ENCODE measurements around the gene DROSHA. TPM values are rescaled to one million over a fixed set of nuclear protein-coding genes. Genes with fewer than 3 reads are reported as not detected.
"Not testable (repeated sequence)": the region's sequence is repeated elsewhere in the genome, so short reads cannot be mapped to it uniquely, and the experiment has no call there.

The DROSHA gene
- total and polyA plus RNA-seq, 2 donors = 24.8 to 90.8 TPM

DNA sequence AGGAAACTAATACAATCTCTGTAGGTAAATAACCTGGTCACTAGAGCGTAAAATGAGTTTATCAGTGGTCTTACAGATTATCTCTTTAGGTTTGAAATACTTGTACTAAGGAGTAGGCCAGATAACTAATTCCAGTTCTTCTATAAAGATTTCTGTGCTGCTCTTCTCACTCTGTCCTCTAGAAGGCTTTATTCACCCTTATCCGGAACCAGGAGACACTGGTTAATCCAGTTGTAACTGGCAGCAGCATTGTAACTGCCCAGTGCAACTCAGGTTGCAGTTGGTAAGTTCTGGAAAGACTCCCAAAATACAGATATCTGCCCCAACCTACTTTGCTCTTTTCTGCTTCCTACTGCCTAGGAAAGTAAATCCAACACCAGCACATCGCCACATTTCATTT lies 20.0 kb upstream of the DROSHA start:
- 93% methylated on average over 3 of the region's 3 CpGs for WGBS
- no peak for DNase-seq (ENCODE audit: extremely low spot score)
- H3K36me3 ChIP-seq (ENCODE audit: insufficient read depth) = peaks cover 7% of the 10 kb centered on the region
- no peaks in the 10 kb centered on the region for H3K4me1 ChIP-seq (ENCODE audit: insufficient read depth)
- no peak overlapping the region for H3K27ac ChIP-seq (ENCODE audit: low read depth)
- no peak overlapping the region for H3K4me3 ChIP-seq (ENCODE audit: low read depth, low read length)

DNA sequence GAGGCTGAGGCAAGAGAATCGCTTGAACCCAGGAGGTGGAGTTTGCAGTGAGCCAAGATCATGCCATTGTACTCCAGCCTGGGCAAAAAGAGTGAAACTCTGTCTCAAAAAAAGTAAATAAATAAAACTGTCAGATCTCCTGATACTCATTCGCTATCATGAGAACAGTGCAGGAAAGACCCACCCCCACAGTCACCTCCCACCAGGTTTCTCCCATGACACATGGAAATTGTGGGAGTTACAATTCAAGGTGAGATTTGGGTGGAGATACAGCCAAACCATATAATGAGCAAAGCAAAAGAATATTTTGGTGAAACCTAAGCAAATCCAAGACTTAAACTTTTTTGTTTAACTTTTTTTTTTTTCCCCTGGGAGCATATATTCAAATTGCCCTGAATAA lies 17.2 kb upstream of the DROSHA start:
- H3K36me3 ChIP-seq (ENCODE audit: insufficient read depth) = peaks cover 10% of the 10 kb centered on the region
- WGBS = 96% methylated on average over 2 of the region's 2 CpGs
- H3K4me3 ChIP-seq (ENCODE audit: low read depth, low read length); DNase-seq (ENCODE audit: extremely low spot score); H3K4me1 ChIP-seq (ENCODE audit: insufficient read depth); H3K27ac ChIP-seq (ENCODE audit: low read depth): not testable (repeated sequence)

DNA sequence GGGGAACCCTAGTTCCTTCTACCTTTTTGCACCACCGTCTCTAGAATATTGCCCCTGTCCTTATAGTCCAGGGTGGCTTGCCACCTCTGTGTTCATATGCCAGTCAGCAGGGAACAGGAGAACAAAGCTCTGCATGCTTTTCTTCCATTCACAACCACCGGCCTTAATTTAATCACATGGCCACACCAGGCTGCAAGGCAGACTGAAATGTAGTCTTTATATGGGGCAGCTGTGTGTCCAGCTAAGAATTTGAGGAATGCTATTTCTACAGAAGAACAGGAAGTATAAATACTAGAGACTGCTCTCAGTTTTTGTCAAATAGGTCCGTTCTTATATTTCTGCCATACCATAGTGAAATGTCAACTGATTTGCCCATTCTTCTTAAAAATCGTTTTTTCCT lies 6.0 kb upstream of the DROSHA start:
- Histone ChIP-seq H3K27ac (ENCODE audit: low read depth) (no peak overlapping the region), H3K4me1 (ENCODE audit: insufficient read depth) (no peaks in the 10 kb centered on the region), H3K4me3 (ENCODE audit: low read depth, low read length) (no peak overlapping the region), H3K36me3 (ENCODE audit: insufficient read depth) (peaks cover 4% of the 10 kb centered on the region)
- WGBS = 58% methylated on average over 4 of the region's 4 CpGs
- DNase-seq (ENCODE audit: extremely low spot score) = no peak

DNA sequence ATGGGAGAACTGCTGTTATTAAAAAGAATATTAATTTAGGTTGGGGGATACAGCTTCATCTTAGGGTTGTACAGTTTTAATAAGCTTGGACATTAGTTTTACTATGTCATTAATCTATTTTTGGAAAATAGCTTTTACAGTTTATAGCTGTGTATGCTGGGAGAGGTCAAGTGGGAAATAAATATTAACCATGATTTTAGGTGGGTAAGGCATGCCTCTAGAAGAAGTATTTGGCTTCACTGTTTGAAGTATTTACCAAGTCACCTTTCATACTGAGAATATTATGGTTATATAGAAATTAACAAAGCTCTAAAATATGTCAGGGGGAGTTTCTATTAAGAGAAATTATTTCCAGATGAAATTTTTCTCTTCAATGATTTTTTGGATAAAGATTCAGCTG lies 5.5 kb upstream of the DROSHA start:
- H3K36me3 ChIP-seq (ENCODE audit: insufficient read depth) = peaks cover 4% of the 10 kb centered on the region
- H3K4me3 ChIP-seq (ENCODE audit: low read depth, low read length) = no peak overlapping the region
- DNase-seq (ENCODE audit: extremely low spot score) = no peak

DNA sequence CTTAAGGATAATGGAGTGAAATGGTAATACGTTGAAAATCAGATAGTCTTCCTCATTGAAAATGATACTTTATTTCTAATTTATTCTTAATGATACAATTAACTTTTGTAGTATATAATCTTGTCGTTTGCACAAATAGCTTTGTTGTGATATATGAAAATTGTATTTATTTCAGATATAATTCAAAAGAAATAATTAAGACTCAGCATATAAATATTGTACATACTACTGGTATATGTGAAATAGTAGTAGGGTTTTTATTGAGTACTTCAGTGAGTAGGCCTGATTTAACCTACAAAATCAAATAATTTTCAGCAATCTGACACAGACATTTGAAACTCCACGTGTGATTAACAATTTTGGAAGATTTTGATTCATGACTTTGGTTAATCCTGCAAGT lies 5.0 kb upstream of the DROSHA start:
- Histone ChIP-seq H3K4me3 (ENCODE audit: low read depth, low read length) (no peak overlapping the region), H3K36me3 (ENCODE audit: insufficient read depth) (peaks cover 4% of the 10 kb centered on the region), H3K4me1 (ENCODE audit: insufficient read depth) (no peaks in the 10 kb centered on the region), H3K27ac (ENCODE audit: low read depth) (no peak overlapping the region)
- WGBS = 89% methylated on average over 3 of the region's 3 CpGs
- DNase-seq (ENCODE audit: extremely low spot score) = no peak

More for the DNA sequence above, 5.5 kb upstream of the DROSHA start:
- no peak overlapping the region for H3K27ac ChIP-seq (ENCODE audit: low read depth)
- no peaks in the 10 kb centered on the region for H3K4me1 ChIP-seq (ENCODE audit: insufficient read depth)

DNA sequence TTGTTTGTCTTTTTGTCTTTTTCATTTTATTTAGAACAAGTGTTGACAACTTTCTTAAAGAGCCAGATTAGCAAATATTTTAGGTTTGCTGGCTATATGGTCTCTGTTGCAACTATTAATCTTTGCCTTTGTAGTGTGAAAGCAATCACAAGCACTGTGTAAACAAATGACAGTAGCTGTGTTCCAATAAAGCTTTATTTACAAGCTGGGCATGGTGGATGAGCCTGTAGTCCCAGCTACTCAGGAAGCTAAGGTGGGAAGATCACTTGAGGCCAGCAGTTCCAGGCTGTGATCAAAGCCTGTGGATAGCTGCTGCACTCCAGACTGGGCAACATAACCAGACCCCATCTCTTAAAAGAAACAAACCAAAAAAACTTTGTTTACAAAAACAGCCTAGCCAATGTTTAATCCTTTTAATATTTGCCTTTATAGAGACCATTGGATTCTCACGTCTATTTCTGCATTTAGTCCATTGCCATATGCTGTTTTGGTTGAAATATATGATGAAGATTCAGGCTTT lies 2.7 kb upstream of the DROSHA start:
- no peak overlapping the region for H3K4me3 ChIP-seq (ENCODE audit: low read depth, low read length)
- DNase-seq (ENCODE audit: extremely low spot score) = no peak
- peaks cover under 1% of the 10 kb centered on the region for H3K36me3 ChIP-seq (ENCODE audit: insufficient read depth)
- no peaks in the 10 kb centered on the region for H3K4me1 ChIP-seq (ENCODE audit: insufficient read depth)
- no peak overlapping the region for H3K27ac ChIP-seq (ENCODE audit: low read depth)
- 84% methylated on average over 1 of the region's 1 CpG for WGBS

DNA sequence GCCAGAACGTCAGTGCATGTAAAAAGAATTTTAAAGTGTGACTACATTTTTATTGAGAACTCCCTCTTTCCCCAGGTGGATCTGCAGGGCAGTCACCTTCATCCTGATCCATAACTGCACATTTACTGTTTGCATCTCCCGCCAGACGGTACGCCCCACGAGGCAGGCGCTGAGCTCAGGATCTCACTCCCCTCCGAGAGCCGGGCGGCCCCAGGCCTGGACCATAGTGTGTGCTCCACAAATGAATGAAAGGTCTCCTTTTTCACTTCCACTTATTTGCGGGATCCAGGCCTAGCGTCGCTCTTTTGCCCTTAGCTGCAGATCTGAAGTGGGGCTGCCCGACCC lies 378 bp downstream of the DROSHA start:
- no peaks in the 10 kb centered on the region for H3K4me1 ChIP-seq (ENCODE audit: insufficient read depth)
- H3K27ac ChIP-seq (ENCODE audit: low read depth) = peak overlapping the region; percentile 38
- peak overlapping the region; percentile 61 for H3K4me3 ChIP-seq (ENCODE audit: low read depth, low read length)
- peaks cover 1% of the 10 kb centered on the region for H3K36me3 ChIP-seq (ENCODE audit: insufficient read depth)
- no peak for DNase-seq (ENCODE audit: extremely low spot score)
- under 1% methylated on average over 13 of the region's 13 CpGs for WGBS

DNA sequence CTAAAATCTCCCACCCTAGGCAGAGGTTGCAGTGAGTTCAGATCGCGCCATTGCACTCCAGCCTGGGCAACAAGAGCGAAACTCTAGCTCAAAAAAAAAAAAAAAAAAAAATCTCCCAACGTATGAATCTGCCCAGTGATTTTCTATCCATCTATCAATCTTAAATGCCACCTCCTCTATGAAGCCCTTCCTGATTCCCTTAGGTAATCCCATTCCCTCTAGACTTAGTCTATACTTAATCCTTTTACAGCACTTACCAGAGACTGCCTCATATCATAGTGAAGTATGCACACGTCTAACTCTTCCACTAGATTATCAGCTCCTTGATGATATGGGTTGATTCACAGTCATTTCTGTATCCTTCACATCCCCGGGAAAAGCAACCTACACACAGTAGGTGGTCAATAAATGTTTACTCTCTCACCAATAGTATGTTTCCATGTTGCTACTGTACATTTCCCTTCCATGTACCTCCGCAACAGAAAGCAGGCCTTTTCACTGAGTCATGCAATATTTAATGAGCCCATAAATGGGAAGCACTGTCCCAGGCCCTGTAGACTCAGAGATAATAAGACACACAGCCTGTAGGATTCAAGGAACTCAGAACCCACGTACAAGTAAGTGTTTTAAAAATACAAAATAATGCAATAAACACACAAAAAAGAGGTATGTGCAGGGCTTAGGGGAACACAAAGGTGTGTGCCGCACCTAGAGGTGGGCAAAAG lies 1.2 kb downstream of the DROSHA start:
- H3K4me3 ChIP-seq (ENCODE audit: low read depth, low read length) = peak overlapping the region; percentile 61
- no peak for DNase-seq (ENCODE audit: extremely low spot score)
- WGBS = 80% methylated on average over 9 of the region's 9 CpGs
- no peaks in the 10 kb centered on the region for H3K4me1 ChIP-seq (ENCODE audit: insufficient read depth)
- H3K36me3 ChIP-seq (ENCODE audit: insufficient read depth) = peaks cover 3% of the 10 kb centered on the region
- H3K27ac ChIP-seq (ENCODE audit: low read depth) = no peak overlapping the region

DNA sequence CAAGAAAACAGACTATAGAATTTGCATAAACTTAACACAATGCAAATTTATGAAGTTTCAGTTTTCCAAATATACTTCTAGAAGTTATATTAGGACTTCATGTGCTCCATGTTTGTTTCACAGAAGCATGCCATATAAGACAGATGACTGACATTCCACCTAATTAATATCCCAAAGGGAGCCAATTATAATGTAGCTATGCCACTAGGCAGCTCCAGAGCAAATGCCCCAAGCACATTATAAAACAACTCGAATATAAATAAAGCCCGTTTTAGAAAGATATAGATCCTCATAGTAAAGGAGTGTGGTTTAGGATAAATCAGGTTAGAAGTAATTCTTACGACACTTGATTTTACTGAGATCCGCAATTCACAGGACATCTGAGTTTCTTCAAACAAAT lies 8.9 kb downstream of the DROSHA start:
- no peak for DNase-seq (ENCODE audit: extremely low spot score)
- no peak overlapping the region for H3K27ac ChIP-seq (ENCODE audit: low read depth)
- 96% methylated on average over 4 of the region's 4 CpGs for WGBS
- peaks cover 5% of the 10 kb centered on the region for H3K36me3 ChIP-seq (ENCODE audit: insufficient read depth)
- no peak overlapping the region for H3K4me3 ChIP-seq (ENCODE audit: low read depth, low read length)
- H3K4me1 ChIP-seq (ENCODE audit: insufficient read depth) = no peaks in the 10 kb centered on the region

DNA sequence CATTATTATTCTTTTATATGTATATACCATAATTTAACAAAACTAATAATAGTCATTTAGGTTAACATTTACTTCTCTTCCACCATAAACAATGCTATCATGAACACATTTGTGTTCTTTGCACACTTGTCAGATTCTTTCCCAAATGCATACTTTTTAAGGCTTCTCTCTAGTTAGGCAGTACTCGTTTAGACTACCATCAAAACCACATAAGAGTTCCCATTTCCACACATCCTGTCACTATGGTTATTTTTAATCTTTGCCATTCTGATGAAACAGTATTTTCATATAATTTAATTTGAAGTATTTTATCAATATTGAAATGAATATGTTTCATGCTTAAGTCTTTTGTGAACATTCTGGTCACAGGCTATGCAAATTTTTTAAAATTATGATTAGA lies 15.1 kb downstream of the DROSHA start:
- Histone ChIP-seq H3K27ac (ENCODE audit: low read depth) (no peak overlapping the region), H3K4me3 (ENCODE audit: low read depth, low read length) (no peak overlapping the region), H3K36me3 (ENCODE audit: insufficient read depth) (peaks cover 3% of the 10 kb centered on the region), H3K4me1 (ENCODE audit: insufficient read depth) (no peaks in the 10 kb centered on the region)
- no peak for DNase-seq (ENCODE audit: extremely low spot score)
- WGBS = 67% methylated on average over 1 of the region's 1 CpG

DNA sequence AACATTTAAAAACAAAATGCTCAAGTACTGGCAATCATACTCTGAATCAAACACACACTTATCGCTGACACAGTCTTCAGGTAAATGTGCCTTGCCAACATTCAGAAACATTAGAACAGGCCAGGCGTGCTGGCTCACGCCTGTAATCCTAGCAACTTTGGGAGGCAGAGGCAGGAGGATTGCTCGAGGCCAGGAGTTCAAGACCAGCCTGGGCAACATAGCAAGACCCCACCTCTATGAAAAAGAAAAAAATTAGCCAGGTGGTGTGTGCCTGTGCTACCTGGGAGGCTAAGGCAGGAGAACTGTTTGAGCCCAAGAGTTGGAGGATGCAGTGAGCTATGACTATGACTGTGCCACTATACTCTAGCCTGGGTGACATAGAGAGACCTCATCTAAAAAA lies 20.6 kb downstream of the DROSHA start:
- H3K4me3 ChIP-seq (ENCODE audit: low read depth, low read length) = no peak overlapping the region
- no peak overlapping the region for H3K27ac ChIP-seq (ENCODE audit: low read depth)
- no peaks in the 10 kb centered on the region for H3K4me1 ChIP-seq (ENCODE audit: insufficient read depth)
- DNase-seq (ENCODE audit: extremely low spot score) = no peak
- 95% methylated on average over 4 of the region's 4 CpGs for WGBS
- peaks cover 4% of the 10 kb centered on the region for H3K36me3 ChIP-seq (ENCODE audit: insufficient read depth)

DNA sequence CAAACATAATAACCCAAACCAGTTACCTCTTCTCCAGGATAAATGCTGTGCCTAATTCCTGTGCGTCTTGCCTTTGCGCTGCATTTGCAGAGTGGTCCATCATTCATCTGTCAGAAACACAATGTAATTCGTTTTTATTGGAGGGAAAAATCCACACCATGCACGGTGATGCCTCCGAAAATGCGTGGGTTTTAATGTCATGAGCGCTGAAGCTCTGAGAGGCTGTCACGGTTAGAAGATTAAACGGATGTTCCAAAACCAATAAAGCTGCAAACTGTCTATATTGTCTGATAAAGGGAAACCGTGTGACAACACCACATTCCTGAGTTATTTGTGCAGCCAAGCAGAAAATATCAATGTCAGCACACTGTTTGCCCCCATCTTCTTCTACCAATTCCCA lies 27.4 kb downstream of the DROSHA start:
- no peak for DNase-seq (ENCODE audit: extremely low spot score)
- Histone ChIP-seq H3K27ac (ENCODE audit: low read depth) (no peak overlapping the region), H3K4me1 (ENCODE audit: insufficient read depth) (no peaks in the 10 kb centered on the region), H3K36me3 (ENCODE audit: insufficient read depth) (peaks cover 6% of the 10 kb centered on the region), H3K4me3 (ENCODE audit: low read depth, low read length) (no peak overlapping the region)
- WGBS = 84% methylated on average over 10 of the region's 10 CpGs

DNA sequence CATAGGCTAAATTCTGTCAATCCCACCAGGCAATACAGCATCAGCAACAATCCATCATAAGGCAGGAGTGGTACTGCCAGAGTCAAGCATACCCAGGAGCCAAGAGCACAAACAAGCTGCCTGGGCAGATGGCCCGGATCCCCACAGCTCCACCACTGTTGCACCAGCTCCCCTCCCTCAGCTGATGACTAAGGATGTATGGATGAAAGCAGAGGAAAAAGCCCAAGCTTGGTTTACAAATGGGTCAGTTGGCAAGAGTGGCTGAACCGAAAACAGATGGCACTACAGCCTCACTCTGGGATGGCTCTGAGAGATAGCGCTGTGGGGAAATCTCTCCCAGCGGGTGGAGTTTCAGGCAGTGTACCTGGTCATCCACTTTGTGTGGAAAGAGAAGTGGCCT lies 29.4 kb downstream of the DROSHA start:
- no peaks in the 10 kb centered on the region for H3K4me1 ChIP-seq (ENCODE audit: insufficient read depth)
- no peak for DNase-seq (ENCODE audit: extremely low spot score)
- H3K36me3 ChIP-seq (ENCODE audit: insufficient read depth) = peaks cover 6% of the 10 kb centered on the region
- H3K27ac ChIP-seq (ENCODE audit: low read depth) = no peak overlapping the region
- no peak overlapping the region for H3K4me3 ChIP-seq (ENCODE audit: low read depth, low read length)
- 95% methylated on average over 4 of the region's 4 CpGs for WGBS

DNA sequence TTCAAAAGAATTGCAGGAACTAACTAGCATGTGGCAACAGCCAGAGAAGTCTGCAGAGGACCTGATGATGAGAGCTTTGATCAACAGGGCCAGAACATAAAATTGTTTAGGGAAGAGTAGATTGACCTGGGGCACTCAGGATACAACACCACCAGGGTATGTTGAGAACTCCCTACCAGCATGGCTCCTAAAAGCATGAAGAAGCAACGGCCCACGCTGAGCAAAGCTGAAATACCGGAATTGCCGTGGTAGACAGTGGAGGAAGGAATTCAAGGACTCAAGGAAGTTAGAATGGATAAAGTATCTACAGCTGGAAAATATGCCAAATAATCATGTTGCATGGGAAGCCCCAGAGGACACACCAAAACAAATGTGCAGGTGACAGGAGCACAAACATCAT lies 31.6 kb downstream of the DROSHA start:
- no peak for DNase-seq (ENCODE audit: extremely low spot score)
- Histone ChIP-seq H3K27ac (ENCODE audit: low read depth) (no peak overlapping the region), H3K4me3 (ENCODE audit: low read depth, low read length) (no peak overlapping the region), H3K36me3 (ENCODE audit: insufficient read depth) (peaks cover 8% of the 10 kb centered on the region), H3K4me1 (ENCODE audit: insufficient read depth) (no peaks in the 10 kb centered on the region)
- 83% methylated on average over 4 of the region's 4 CpGs for WGBS

DNA sequence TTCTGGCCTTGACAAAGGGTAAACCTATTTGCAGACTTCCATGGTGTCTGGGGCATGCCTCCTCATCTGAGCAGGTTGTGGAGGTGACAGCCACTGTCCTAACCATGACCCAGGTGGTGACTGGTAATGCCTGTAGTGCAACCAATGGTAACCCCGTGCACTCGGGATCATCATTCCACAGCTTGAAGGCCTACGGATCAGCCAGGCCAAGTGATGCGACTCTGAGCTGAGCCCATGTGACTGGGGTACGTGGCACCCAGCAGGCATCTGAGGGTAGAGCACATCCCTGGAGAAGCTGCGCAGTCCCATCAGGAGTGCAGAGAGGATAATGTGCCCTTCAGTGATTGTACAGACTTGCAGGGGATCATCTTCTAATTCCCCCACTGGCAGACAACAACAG lies 35.0 kb downstream of the DROSHA start:
- Histone ChIP-seq H3K4me3 (ENCODE audit: low read depth, low read length) (no peak overlapping the region), H3K27ac (ENCODE audit: low read depth) (no peak overlapping the region), H3K36me3 (ENCODE audit: insufficient read depth) (peaks cover 12% of the 10 kb centered on the region), H3K4me1 (ENCODE audit: insufficient read depth) (no peaks in the 10 kb centered on the region)
- no peak for DNase-seq (ENCODE audit: extremely low spot score)
- WGBS = 82% methylated on average over 6 of the region's 6 CpGs

All from urinary bladder (tissue), 4 donors.